ENCODE measurements around the gene JPH4. TPM values are rescaled to one million over a fixed set of nuclear protein-coding genes. Genes with fewer than 3 reads are reported as not detected.
A peak's percentile ranks its signal among the peaks of the same experiment; 100 is the strongest.

Gene JPH4
- total RNA-seq, 1 donor from 2014 or later, result 5.3 TPM

DNA sequence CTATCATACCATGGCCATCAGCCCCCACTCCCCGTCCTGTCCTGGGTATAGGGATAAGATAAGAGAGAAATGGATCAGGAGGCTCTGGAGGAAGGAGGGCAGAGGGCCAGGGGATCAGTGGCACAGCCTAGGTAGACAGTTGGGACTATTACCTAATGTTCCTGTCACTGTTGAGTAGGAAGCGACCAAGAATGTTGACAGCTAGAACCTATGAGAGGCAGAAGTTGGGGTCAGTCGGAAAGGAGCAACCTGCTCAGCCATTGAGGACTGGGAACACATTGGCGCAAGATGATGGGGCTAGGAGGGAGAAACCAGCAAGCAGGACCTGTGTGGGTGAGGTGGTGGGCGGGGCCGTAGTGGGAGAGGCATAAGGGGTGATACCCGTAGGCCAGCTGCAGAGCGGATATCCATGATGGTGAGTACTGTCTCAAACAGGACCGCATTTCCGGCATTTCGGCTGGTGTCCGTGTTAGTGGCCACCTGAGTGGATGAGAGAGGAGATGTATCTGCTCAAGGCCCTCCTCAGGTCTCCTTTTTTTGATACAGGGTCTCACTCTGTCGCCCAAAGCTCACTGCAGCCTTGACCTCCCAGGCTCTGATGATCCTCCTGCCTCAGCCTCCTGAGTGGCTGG lies 14.3 kb downstream of the JPH4 start:
- DNase-seq (ENCODE audit: low spot score), result peak; percentile 41

DNA sequence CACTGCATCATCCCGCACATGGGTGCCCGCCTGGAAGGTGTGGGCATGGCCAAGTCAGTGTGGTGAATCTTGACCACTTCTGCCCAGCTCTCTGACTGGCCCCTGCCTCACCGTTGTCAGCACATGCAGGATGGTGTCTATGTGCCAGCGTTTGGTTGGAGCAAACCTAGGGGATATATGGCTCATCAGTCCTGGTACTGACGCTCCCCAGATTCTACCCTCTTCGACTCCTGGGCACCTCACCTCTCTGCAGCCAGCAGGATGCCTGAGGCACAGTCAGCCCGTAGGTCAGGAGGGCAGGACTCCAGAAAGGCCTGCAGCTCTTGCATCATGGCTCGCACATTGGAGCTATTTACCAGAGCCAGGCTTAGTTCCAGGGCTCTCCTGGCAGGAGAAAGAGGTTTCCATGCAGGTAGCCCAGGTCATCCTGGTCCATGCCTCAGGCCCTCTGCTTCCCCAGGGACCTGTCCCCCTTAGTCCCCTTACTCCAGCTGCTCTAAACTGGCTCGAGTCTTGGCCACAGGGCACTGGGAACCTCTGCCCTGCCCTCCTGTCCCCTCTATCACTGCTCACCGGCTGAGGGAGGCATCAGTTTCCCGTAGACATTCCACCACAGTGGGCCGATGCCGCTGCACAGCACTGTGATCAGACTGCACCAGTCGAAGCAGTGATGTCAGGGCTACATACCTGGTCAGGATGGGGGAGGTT lies 15.0 kb downstream of the JPH4 start:
- DNase-seq (ENCODE audit: low spot score), result peak; percentile 42

- no peak for DNase-seq (ENCODE audit: low spot score)
Measured at GRCh38 chr14:23562822-23563472, 15.6 kb downstream of the JPH4 start.

DNA sequence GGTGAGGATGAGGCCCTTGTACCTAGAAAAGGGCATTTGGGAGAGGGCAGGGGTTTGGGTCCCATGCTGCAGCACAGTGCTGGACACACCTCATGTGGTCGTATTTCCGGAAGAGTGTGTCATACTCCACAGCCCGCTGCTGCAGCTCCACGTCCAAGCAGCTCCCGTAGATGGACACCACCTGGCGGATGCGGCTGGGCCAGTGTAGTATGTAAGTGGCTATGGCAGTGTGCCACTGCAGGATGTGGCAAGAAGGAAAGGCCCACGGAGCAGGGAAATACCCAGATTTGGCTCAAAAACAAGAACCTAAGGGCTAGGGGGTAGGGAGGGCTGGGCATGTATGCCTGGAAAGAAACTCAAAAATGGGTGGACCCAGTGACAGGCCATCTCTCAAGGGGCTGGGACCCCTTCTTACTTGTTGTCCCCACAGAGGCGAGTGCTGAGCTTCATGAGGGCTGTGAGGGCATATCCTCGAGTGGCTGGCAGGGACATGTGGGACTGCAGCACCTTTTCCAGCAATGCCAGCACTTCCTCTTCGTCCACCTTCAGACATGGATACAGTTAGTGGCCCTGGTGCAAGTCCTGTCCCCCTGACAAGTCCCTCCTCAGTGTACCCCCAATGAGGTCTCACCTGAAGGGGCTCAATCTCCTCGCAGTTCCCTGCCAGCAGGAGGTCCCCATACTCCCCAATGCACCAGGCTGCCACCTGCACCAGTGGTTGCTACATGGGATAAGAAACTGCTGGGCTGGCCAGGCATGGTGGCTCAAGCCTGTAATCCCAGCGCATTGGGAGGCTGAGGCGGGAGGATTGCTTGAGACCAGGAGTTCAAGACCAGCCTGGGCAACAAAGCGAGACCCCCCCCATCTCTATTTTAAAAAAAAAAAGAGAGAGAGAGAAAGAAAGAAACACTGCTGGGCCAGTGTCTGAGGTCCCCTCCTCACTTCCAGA lies 16.4 kb downstream of the JPH4 start:
- DNase-seq (ENCODE audit: low spot score), result no peak

DNA sequence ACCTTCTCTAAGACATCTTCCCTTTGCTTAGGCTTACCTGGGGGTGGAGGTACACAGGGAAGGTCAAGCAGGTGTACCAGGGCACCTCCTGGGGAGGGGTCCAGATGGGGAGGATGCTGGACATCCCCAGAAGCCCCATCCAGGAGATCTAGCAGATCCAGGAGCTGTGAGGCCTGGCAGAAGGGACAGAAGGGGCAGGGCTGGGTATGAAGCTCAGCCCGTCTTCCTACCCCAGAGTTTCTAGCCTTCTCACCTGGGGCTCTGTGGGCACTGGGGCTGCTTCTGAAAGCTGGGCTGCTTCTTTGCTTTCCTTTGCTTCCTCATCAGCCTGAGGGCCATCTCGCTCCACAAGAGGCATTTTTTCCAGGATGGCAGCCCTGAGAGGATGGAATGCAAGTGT lies 17.3 kb downstream of the JPH4 start:
- DNase-seq (ENCODE audit: low spot score), result no peak

GRCh38 chr14:23559926-23560520 lies 18.6 kb downstream of the JPH4 start:
- DNase-seq (ENCODE audit: low spot score), result no peak

GRCh38 chr14:23559010-23559925 lies 19.3 kb downstream of the JPH4 start:
- DNase-seq (ENCODE audit: low spot score), result no peak

DNA sequence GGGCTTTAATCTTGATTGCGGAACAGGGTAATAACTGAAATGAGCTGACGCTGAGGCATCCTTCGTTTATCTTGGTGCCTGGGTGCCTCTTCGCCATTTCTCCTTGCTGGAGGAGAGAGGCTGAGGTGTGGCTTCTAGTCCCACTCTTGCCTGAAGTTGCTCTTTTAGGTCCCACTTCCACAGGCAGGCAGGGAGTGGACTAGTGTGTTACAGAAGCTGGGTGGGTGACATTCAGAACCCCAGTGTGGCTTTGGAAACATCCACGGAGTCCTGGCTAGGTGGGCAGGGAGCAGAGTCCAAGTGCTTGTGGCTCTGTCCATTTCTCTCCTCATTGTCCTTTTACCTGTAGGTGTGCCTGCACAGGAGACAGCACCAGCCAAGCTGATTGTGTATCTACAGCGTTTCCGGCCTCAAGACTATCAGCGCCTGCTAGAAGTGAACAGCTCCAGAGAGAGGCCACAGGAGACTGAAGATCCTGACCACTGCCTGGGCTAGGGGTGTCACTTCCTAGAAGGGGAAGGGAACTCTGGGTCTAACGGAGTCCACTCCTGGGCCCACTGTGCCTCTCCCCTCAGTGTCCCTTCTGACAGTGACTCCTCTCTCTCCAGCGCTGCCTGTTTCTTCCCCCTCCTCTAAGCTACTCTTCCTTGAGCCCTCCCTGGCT lies 20.1 kb downstream of the JPH4 start:
- DNase-seq (ENCODE audit: low spot score), result no peak

DNA sequence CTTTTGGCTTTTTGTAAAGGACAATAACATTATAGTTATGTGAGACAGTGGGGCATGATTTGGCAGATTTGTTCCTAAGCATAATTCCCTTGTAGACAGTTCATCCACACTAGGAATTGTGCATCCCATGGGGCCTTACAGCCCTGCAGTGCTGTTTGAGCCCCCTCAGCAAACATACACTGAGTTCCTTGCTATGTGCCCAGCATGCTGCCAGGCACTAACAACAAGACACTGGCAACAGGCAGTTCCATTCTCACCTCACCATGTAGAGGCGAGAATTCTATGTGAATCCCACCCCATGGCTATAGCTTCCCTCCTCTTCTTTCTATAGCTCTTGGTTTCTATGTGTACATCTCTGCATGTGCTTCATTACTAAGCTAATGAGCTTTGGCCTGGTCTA lies 20.6 kb downstream of the JPH4 start:
- no peak for DNase-seq (ENCODE audit: low spot score)

GRCh38 chr14:23557521-23557920 lies 21.1 kb downstream of the JPH4 start:
- DNase-seq (ENCODE audit: low spot score), result no peak

- no peak for DNase-seq (ENCODE audit: low spot score)
Measured at GRCh38 chr14:23556700-23557440, 21.7 kb downstream of the JPH4 start.

DNA sequence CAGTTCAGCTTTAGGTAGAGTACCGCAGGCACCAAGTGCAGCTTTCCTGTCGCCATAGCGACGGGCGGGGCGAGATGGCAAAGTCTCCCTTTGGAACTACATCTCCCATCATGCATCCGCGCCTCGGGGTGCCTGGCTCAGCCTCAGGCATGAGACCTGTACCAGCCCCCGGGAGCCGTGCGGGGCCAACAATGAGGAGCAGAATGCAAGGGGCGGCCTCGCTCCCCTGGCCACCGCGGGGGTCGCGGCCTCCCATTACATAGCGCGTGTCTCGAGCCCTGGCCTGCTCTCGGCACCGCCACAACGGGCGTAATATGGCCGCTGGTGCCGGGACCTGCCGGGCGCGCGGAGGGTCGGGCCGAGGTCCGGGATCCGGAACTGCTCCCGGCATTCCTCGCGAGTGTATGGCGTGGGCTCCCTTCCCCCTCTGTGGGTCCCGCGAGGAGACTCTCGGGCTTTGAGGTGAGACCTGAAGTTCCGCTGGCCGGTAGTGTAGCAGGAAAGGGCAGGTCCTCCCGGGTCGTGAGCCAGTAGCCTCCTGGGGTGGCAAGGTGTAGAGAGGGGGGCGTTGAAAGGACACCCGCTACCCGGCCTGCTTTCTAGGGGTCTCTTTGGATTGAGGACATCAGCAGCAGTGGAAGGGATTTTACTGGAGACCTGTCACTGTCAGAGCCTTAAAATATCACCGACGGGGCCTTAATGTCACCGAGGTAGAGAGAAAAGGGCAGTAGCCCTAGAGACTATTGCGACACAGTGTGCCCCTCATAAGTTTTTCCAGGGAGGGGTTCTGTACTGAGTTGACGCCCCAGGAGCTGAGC lies 22.5 kb downstream of the JPH4 start, which contains the start of gene THTPA:
THTPA (plus strand) TSS at position 390 of the 818 bp plus-strand sequence. CDS start 487 bp downstream, outside the sequence.
- peak; percentile 92 for DNase-seq (ENCODE audit: low spot score)

- DNase-seq (ENCODE audit: low spot score), result no peak
Measured at GRCh38 chr14:23555533-23555881, 23.1 kb downstream of the JPH4 start.

- DNase-seq (ENCODE audit: low spot score), result no peak
Measured at GRCh38 chr14:23551266-23552028, 27.1 kb downstream of the JPH4 start, which contains the start of gene ZFHX2. TSS of gene ZFHX2 (minus strand) at chr14:23551765. CDS start at chr14:23535325, 16,440 bp downstream.

- DNase-seq (ENCODE audit: low spot score), result no peak
Measured at GRCh38 chr14:23550812-23551265, 27.8 kb downstream of the JPH4 start.

- no peak for DNase-seq (ENCODE audit: low spot score)
Measured at GRCh38 chr14:23550131-23550811, 28.3 kb downstream of the JPH4 start.
